K562 (cell line): ENCODE measurements around the gene RPS15A. TPM values are rescaled to one million over a fixed set of nuclear protein-coding genes. Genes with fewer than 3 reads are reported as not detected.

Source experiments
- ARID2 ChIP-seq: fragments of 450-650 bp; IDR thresholded peaks from 2 replicates; pipeline ENCODE4 v1.6.1; 2017; ENCODE audit warnings: antibody characterized with exemption, mild to moderate bottlenecking
- BRD9 ChIP-seq: fragments of 450-650 bp; IDR thresholded peaks from 2 replicates; pipeline ENCODE4 v1.6.1; 2018; ENCODE audit warnings: low read depth; ENCODE audit not compliant: partially characterized antibody
- CREBBP ChIP-seq: IDR thresholded peaks from one replicate; pipeline ENCODE4 v1.6.1; 2012; ENCODE audit warnings: low read depth, mild to moderate bottlenecking, control low read depth, inconsistent platforms, low read length
- FOXK2 ChIP-seq, 2 experiments: fragments of 450-650 bp; IDR thresholded peaks in 1 of 2; conservative IDR thresholded peaks in 1 of 2; 2 replicates each; pipeline ENCODE4 v1.6.1; 2016; ENCODE audit warnings: low read depth in 2 of 2, mild to moderate bottlenecking in 1 of 2
- FOXM1 ChIP-seq, 2 experiments: fragments of 450-650 bp in 1 of 2; sonication (generic) in 1 of 2; formaldehyde crosslinking in 1 of 2; IDR thresholded peaks; 2 replicates each; pipeline versions ENCODE4 v1.6.1 to v1.9.0; 2017 to 2022; ENCODE audit warnings: low read depth in 2 of 2, mild to moderate bottlenecking in 2 of 2, missing genetic modification reagents in 1 of 2, moderate library complexity in 1 of 2
- HDAC2 ChIP-seq: fragments of 450-650 bp; IDR thresholded peaks from 2 replicates; pipeline ENCODE4 v1.6.1; 2016; ENCODE audit warnings: mild to moderate bottlenecking
- HMG20B ChIP-seq: fragments of 250-450 bp; sonication (Bioruptor Pico); IDR thresholded peaks from 2 replicates; pipeline ENCODE4 v1.5.0; 2021; ENCODE audit warnings: mild to moderate bottlenecking
- NCOA1 ChIP-seq: fragments of 450-650 bp; IDR thresholded peaks from 2 replicates; pipeline ENCODE4 v1.6.1; 2016; ENCODE audit warnings: low read depth
- NCOA6 ChIP-seq: fragments of 450-650 bp; IDR thresholded peaks from 2 replicates; pipeline ENCODE4 v1.6.1; 2017; ENCODE audit warnings: mild to moderate bottlenecking
- NFXL1 ChIP-seq: fragments of 450-650 bp; formaldehyde crosslinking; IDR thresholded peaks from 2 replicates; pipeline ENCODE4 v1.4.0; 2021; ENCODE audit warnings: mild to moderate bottlenecking
- TBP ChIP-seq: optimal IDR thresholded peaks from 2 replicates; pipeline ENCODE3; 2011; ENCODE audit warnings: low read depth, low read length, improper control_type of control experiment
- ZBTB7A ChIP-seq: IDR thresholded peaks from 2 replicates; pipeline ENCODE4 v1.6.1; 2011; ENCODE audit warnings: low read depth, mild to moderate bottlenecking, low read length, moderate library complexity, borderline replicate concordance; ENCODE audit not compliant: control insufficient read depth
- polyA plus RNA-seq, 8 experiments: library from polyadenylated mRNA; depleted of rRNA in 4 of 8; stranded (reverse) in 5 of 8; unstranded in 3 of 8; fragments of >200 nt; fragmentation: Nextera tagmentation in 2 of 8; fragmentation: Illumina TruSeq in 1 of 8; extraction: Ambion mirVana in 2 of 8; extraction: Trizol in 1 of 8; gene quantifications; 2 replicates each; pipeline versions ENCODE4 v1.2.1 to v1.2.3, GENCODE V29; 2011 to 2014; ENCODE audit warnings: inconsistent platforms in 1 of 8, missing spikeins in 1 of 8
- total RNA-seq, 7 experiments: library from RNA; depleted of rRNA in 6 of 7; stranded (reverse); fragments of >200 nt in 6 of 7; fragmentation: Illumina TruSeq in 2 of 7; extraction: Trizol in 2 of 7; gene quantifications; 2 replicates each; pipeline versions ENCODE4 v1.2.1 to v1.2.3, GENCODE V29; 2011 to 2021; ENCODE audit warnings: low replicate concordance in 1 of 7
- TF ChIP-seq, protein P1 (sequence below), 2 experiments: IDR thresholded peaks in 1 of 2; conservative IDR thresholded peaks in 1 of 2; 2 replicates each; pipeline ENCODE4 v1.6.1; 2016; ENCODE audit warnings: low read depth in 2 of 2, mild to moderate bottlenecking in 1 of 2, missing compliant biosample characterization in 1 of 2, missing genetic modification characterization in 1 of 2, moderate library complexity in 1 of 2
- TF ChIP-seq, protein P2 (sequence below): IDR thresholded peaks from 2 replicates; pipeline ENCODE4 v1.6.1; 2012; ENCODE audit warnings: low read depth, low read length, improper control_type of control experiment, borderline replicate concordance
- TF ChIP-seq, protein P3 (sequence below): fragments of 450-650 bp; formaldehyde crosslinking; IDR thresholded peaks from 2 replicates; pipeline ENCODE4 v1.4.0; 2022; ENCODE audit warnings: missing genetic modification characterization
- TF ChIP-seq, protein P4 (sequence below): sonication (generic); formaldehyde crosslinking; IDR thresholded peaks from 2 replicates; pipeline ENCODE4 v1.8.0; 2023; ENCODE audit warnings: mild to moderate bottlenecking, missing genetic modification reagents

RPS15A gene
- total and polyA plus RNA-seq, 9 of the 15 experiments (the other 6 are each of a cell fraction or from before 2014, with no cell fraction given): 1,397 to 5,474 (median 2,798) TPM

DNA sequence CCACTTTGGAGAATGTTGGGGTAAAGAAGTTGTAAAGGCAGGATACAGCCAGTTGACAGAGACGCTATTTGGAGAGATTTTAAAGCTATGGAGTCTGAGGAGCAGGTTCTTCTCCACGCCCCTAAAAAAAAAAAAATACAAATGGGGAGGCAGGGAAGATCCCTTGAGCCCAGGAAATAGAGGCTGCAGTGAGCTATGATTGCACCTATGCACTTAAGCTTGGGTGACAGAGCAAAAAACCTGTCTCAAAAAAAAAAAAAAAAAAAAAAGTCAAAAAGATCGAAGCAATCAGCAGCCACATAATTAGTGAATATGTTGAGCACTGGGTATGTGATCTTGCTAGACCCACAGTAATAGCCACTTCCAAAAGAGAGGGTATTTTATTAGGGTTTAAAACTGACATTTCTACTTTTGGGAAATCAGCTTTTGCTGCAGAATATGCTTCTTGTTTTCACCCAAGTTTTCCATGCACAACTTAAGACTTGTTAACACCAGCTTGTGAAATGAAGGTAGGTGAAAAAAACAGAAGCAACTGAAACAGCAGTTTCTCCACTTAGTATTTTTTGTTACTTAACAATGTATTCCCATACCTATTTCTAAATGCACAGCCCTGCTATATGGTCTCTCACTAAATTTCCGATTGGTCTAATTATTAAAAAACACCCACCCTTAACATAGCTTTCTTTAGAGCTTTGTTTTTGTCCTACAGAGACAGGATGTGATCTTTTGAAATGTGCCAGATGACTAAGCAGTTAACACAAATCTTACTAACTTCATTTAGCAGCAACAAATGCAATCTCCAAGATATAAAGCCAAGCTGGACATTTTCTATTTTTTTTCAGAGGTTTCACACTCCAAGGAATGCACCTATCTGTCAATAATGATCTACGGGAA is 13.7 kb upstream of the RPS15A start (continued):
- TF ChIP-seq HDAC2 (no peak), ARID2 (0 out of 2 replicates have a peak, but pooled peaks have one; percentile 0), NFXL1 (CRISPR knock-in tag) (no peak), NCOA6 (no peak), ZBTB7A (no peak), FOXK2 (conservative IDR thresholded peaks at IDR 0.05 in 1 of 2, IDR thresholded peaks at IDR 0.05 in 1 of 2; ENCODE audit: low read depth in 2 of 2) (no peak), HMG20B (CRISPR knock-in tag) (no peak), BRD9 (peak; percentile 22), NCOA1 (no peak), FOXM1 (IDR thresholded peaks at IDR 0.05; ENCODE audit: low read depth) (peak; percentile 96), FOXM1 (CRISPR knock-in tag; IDR thresholded peaks at IDR 0.05; ENCODE audit: low read depth) (no peak), TBP (no peak), CREBBP (no peak)
- TF ChIP-seq, protein P1, sequence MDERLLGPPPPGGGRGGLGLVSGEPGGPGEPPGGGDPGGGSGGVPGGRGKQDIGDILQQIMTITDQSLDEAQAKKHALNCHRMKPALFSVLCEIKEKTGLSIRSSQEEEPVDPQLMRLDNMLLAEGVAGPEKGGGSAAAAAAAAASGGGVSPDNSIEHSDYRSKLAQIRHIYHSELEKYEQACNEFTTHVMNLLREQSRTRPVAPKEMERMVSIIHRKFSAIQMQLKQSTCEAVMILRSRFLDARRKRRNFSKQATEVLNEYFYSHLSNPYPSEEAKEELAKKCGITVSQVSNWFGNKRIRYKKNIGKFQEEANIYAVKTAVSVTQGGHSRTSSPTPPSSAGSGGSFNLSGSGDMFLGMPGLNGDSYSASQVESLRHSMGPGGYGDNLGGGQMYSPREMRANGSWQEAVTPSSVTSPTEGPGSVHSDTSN (CRISPR knock-in tag; IDR thresholded peaks at IDR 0.05; ENCODE audit: low read depth): no peak
- TF ChIP-seq, protein P1 (tag; conservative IDR thresholded peaks at IDR 0.05; ENCODE audit: low read depth): peak; percentile 47
- TF ChIP-seq, protein P2, sequence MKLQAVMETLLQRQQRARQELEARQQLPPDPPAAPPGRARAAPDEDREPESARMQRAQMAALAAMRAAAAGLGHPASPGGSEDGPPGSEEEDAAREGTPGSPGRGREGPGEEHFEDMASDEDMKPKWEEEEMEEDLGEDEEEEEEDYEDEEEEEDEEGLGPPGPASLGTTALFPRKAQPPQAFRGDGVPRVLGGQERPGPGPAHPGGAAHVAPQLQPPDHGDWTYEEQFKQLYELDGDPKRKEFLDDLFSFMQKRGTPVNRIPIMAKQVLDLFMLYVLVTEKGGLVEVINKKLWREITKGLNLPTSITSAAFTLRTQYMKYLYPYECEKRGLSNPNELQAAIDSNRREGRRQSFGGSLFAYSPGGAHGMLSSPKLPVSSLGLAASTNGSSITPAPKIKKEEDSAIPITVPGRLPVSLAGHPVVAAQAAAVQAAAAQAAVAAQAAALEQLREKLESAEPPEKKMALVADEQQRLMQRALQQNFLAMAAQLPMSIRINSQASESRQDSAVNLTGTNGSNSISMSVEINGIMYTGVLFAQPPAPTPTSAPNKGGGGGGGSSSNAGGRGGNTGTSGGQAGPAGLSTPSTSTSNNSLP: 0 out of 2 replicates have a peak, but pooled peaks have one; percentile 29
- TF ChIP-seq, protein P3, sequence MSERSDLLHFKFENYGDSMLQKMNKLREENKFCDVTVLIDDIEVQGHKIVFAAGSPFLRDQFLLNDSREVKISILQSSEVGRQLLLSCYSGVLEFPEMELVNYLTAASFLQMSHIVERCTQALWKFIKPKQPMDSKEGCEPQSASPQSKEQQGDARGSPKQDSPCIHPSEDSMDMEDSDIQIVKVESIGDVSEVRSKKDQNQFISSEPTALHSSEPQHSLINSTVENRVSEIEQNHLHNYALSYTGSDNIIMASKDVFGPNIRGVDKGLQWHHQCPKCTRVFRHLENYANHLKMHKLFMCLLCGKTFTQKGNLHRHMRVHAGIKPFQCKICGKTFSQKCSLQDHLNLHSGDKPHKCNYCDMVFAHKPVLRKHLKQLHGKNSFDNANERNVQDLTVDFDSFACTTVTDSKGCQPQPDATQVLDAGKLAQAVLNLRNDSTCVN (CRISPR knock-in tag): no peak
- TF ChIP-seq, protein P4, sequence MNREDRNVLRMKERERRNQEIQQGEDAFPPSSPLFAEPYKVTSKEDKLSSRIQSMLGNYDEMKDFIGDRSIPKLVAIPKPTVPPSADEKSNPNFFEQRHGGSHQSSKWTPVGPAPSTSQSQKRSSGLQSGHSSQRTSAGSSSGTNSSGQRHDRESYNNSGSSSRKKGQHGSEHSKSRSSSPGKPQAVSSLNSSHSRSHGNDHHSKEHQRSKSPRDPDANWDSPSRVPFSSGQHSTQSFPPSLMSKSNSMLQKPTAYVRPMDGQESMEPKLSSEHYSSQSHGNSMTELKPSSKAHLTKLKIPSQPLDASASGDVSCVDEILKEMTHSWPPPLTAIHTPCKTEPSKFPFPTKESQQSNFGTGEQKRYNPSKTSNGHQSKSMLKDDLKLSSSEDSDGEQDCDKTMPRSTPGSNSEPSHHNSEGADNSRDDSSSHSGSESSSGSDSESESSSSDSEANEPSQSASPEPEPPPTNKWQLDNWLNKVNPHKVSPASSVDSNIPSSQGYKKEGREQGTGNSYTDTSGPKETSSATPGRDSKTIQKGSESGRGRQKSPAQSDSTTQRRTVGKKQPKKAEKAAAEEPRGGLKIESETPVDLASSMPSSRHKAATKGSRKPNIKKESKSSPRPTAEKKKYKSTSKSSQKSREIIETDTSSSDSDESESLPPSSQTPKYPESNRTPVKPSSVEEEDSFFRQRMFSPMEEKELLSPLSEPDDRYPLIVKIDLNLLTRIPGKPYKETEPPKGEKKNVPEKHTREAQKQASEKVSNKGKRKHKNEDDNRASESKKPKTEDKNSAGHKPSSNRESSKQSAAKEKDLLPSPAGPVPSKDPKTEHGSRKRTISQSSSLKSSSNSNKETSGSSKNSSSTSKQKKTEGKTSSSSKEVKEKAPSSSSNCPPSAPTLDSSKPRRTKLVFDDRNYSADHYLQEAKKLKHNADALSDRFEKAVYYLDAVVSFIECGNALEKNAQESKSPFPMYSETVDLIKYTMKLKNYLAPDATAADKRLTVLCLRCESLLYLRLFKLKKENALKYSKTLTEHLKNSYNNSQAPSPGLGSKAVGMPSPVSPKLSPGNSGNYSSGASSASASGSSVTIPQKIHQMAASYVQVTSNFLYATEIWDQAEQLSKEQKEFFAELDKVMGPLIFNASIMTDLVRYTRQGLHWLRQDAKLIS (CRISPR knock-in tag): no peak
